Fibroblast of skin of abdomen (primary cell): Measurements from ENCODE around the gene TMPRSS13.

Source experiments
- DNase-seq: peaks from one replicate; pipeline ENCODE4 v3.0.0-alpha.2; 2013

Gene TMPRSS13

GRCh38 chr11:117888139-117888566 lies 41.0 kb downstream of the TMPRSS13 start:
- DNase-seq: no peak

- DNase-seq: no peak
Measured at GRCh38 chr11:117887431-117888138, 41.6 kb downstream of the TMPRSS13 start.

DNA sequence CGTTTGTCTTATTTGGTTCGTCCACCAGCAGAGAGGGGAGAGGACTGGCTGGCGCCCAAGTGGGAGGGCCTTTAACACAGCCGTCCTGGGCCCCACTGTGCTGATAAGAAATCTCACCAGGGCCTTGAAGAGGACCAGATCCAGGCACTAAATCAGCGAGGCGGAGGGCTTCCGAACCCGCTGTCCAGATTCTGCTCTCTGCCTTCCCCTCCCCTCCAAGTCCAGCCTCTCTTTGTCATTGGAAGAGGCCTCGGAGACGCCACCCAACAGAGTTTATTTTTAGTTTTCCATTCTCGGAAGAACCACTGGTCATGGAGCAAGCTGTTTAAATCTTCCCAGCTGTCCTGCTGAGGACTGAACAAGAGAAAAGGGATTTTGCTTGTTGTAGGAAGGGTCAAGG lies 43.4 kb downstream of the TMPRSS13 start:
- peak; percentile 28 for DNase-seq

- DNase-seq: peak; percentile 73
Measured at GRCh38 chr11:117884994-117885393, 44.2 kb downstream of the TMPRSS13 start.

DNA sequence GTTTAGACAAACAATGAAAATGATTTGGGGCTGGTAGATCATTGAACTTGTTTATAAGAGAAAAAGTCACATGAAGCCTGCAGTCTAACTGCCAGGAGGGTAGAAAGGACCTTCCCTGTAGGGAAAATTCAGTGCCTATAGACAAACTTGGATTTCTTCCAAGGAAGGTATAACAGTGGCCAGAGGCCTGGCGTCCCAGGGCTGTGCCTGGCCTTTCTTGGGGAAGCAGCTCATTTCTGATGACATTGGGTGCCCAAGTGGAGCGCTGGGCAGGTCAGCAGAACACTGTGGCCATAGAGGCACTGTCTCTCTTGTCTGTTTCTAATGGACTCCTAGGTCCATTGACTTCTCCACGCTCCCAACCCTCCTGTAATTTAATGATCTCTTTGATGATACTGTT lies 46.1 kb downstream of the TMPRSS13 start:
- DNase-seq: no peak

DNA sequence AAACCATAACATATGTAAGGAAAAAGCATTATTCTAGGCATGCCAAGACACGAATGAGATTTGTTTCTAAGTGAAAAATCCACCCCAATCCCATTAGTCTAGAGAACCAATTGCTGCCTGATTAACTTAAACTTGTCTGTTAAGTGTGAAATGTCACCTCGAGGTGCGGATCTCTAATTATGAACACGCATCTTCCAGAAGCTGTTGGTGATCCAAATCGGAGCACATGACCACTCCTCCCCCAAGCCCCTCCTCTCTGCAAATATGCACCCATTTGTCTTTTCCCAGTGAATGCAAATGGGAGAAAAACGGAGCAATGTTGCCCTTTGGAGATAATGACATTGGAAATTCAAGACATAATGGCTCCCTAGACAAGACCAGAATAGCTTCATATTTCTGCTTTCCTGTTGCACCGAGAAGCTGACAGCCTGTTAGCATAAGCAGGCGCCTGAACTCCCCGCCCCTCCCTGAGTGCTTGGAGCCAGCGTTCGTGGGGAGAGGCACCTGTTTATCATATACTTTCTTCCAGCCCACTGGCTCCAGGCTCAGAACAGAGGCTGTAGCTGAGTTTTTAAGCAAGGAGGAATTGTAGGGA lies 46.8 kb downstream of the TMPRSS13 start:
- no peak for DNase-seq

GRCh38 chr11:117881217-117881616 lies 48.0 kb downstream of the TMPRSS13 start:
- DNase-seq: no peak

DNA sequence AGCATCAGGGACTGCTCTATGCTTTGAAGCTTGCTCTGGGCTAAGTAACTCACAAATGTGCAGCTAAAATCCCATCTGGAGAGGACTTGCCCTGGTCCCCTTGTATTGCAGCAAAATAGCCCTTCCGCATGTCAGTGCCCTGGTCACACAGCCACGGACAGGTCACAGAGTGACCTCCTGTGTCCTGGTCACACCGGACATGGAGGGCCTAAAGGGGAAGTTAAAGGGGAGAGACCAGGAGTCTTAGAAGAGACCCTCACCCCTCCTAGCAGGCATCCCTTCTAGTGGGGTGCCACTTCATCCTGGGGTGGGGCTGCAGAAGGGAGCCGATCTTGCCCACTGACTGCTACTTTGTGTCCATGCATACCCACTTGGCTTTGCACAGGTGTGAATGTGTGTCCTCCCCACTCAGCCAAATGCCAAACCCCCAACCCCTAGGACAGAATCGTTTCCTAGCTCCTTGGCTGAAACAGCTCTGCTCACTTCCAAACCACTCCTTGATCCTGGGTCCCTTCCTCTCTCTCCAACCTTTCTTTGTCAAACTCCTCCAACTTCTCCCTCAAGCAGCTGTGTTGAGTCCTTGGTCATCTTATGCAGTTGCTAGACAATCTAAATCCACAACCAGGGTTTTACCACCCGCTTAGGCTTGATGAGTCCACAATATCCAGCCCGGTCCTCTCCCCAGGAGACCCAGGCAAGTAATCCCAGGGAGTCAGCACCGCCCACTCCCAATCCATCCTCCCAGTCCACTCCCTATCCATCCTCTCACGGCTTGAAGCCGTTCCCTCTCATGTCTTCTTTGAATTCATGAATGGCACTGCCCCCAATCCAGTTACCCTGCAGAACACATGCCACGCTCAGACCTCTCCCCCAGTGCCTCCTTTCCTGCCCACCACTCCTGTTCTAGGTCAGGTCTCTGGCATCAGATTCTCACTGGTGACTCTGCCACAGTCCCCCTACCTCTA lies 49.4 kb downstream of the TMPRSS13 start:
- no peak for DNase-seq

GRCh38 chr11:117878939-117879475 lies 50.2 kb downstream of the TMPRSS13 start:
- DNase-seq: no peak

GRCh38 chr11:117878314-117878938 lies 50.8 kb downstream of the TMPRSS13 start:
- no peak for DNase-seq

DNA sequence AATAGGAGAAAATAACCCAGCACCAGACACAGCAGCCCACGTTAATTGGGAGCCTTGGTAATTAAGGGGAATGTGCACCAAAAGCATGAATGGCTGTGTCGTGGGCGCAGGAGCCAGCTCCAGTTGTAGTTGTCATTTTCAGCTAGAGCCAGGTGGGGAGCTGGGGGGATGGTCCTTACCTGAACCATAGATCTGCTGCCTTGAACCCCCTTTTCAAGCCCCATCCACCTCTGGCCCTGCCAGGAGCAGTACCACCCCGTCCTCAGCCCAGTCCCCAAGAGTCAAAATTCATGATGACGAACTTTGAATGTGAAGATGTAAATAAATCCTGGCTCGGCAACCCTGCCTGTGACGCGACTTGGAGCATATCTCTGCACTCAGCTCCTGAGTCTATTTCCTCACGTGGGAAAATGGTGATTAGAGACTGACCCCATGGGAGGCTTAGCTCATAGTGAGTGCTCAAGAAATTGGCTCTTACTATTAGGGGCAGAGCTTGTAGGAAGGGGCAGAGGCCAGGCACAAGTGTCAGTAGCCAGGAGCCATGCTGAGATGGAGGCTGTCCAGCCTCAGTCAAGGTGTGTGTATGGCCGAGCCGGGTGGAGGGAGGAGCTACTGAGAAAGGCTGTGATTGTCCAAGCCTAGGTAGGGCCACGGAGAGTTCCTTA lies 52.0 kb downstream of the TMPRSS13 start:
- no peak for DNase-seq

- peak; percentile 55 for DNase-seq
Measured at GRCh38 chr11:117876341-117877119, 52.7 kb downstream of the TMPRSS13 start, which contains the start of gene FXYD6. Gene FXYD6 (minus strand): TSS chr11:117876658. CDS start chr11:117842776, 33,882 bp downstream.

GRCh38 chr11:117876059-117876340 lies 53.2 kb downstream of the TMPRSS13 start:
- no peak for DNase-seq

DNA sequence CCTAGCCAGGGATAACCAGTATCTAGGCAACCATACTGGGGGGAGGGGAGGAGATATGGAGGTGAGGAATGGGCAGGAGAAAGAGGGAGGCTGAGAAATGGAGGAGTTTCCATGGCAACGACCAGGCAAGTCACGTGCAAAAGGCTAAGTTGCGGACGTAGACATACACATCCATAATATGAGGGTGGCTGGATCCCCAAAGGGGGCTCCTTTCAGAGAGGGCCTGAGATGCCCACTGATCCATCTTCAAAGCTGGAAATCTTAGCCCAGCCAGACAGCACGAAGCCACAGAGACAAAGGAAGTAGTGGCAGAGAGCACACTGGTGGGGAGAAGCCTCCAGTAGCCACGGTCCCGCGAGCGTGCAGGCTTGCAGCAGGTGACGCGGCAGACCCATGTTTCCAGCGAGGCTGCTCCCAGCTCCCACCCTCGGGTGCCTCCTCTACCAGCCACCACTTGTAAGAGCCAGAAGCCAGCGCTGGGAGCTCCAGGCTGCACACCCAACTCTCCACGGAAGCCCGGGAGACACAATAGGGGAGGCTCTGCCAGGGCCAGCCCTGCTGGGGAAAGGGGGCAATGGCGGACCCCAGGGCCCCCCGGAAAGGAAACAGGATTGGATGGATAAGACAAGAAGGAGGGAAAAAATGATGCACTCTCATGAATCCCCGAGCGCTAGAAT lies 53.7 kb downstream of the TMPRSS13 start:
- peak; percentile 4 for DNase-seq

DNA sequence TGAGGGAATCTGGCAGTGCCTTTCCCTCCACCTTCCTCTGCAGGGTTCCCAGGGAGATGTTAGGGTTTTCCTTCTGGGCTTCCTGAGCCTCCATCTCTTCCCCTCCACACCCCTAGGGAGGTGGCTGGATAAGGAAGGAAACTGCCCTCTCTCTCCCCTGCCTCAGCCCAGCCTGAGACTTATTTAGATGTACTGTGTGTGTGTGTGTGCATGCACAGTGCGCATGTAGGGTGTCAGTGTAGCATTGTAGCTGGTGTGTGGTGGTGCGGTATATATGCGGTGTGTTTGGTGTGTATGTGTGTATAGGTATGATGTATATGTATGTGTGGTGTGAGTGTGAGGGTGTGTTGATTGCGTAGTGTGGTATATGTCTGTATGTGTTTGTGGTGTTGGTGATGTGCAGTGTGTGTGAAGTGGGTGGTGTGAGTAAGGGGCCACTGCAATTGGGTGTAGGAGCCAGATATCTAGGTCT lies 54.3 kb downstream of the TMPRSS13 start:
- DNase-seq: no peak

GRCh38 chr11:117874253-117874909 lies 54.8 kb downstream of the TMPRSS13 start:
- DNase-seq: no peak

DNA sequence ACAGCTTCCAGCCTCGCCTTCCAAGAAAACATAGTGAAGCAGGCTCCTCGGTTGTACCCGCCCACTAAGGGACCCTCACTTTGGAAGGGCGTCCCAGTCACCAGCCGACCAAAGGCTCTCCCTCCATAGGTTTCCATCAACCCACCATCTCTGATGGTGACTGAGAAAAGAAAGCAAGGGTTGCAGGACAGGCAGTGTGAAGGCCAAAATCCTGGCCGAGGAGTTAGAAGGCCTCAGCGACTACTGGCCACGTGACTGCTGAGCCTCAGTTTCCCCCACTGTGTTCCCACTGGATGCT lies 55.4 kb downstream of the TMPRSS13 start:
- no peak for DNase-seq

DNA sequence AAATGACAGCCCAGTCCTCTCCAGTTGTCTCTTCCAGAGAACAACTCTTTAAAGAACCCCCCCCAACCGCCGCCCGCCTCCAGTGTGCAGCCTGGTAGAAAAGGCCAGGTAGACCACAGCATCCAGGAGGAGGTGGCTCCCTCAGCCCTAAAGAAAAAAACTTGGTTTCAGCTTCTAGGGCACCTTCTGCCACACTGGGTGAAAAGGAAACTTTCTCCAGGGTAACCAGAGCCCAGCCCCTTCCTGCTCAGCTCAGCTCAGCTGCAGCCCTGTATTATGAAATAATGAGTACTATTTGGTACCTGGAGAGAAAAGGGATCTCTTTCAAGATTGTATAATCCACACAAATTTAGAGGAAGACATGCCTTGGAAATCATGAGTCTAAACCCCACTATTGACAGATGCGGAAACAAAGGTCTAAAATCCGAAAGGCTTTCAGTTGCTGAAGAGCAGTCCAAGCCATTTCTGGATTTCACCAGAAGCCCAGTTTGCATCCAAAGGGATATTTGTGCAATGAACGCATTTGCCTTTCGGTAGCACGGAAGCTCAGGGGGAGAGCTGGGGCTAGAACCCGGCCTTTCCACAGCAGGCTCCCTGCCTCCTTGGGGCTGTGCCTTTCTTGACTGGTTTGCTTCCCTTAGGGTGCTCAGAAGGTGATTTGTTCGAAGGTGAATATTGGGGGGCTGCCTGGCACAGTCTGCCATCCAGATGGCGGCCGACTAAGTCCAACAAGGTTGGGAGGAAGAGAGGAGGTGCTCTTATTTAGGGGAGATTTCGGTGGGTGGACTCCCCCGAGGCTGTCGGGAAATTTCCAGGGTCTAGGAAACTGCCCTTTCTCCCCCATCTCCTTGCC lies 56.0 kb downstream of the TMPRSS13 start:
- no peak for DNase-seq

DNA sequence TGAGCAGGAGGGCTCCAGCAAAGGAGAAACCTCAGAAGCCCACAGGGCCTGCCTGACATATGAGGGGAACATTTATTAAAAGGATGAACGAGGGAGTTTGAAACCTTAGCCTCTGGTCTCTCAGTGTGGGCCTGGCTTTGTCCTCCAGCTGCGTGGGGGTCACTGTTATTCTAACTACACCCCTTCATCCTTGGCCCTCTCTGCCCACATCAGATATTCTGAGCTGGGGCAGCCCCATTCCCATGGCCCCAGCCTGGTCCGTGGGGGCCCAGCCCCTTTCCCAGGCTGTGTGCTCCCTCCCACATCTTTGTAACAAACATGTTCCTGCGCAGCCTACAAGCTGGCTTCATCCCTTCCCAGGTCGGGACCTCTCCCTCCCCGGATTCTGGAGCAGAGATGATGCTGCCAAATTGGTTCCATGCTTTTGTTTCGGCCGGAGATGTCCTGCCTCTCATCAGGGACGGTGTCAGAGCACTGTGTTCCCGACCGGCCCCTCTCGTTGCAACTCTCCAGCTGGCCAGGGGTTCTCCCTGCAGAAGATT lies 56.7 kb downstream of the TMPRSS13 start:
- DNase-seq: no peak
